HepG2 (cell line): Measurements from ENCODE around the gene ANKRD40CL. TPM values are rescaled to one million over a fixed set of nuclear protein-coding genes. Genes with fewer than 3 reads are reported as not detected.

Experiments
- ATAC-seq: fragments of 200-7000 bp; cut with Tn5 transposase; 3 replicates; pipeline ENCODE4 v1.9.1; 2020; ENCODE audit warnings: mild to moderate bottlenecking, moderate library complexity
- BruUV-seq: library from RNA; stranded (reverse); fragments of 400-500 nt; replicated peaks from 2 replicates; lab custom pipeline; 2021; lab: Mats Ljungman, UMichigan
- CTCF ChIA-PET: fragments of 300-600 bp; formaldehyde crosslinking; extraction: SDS; loops from one replicate; lab custom pipeline; 2021; ENCODE audit warnings: low total read pairs, inconsistent platforms, low intra/inter-chr PET ratio; lab: Yijun Ruan, JAX
- POLR2A ChIA-PET: fragments of 350-600 bp; sonication (Branson Sonifier 250); formaldehyde crosslinking; loops from one replicate; lab custom pipeline; 2020; ENCODE audit warnings: antibody characterized with exemption, inconsistent platforms; lab: Yijun Ruan, JAX
- DNase-seq: peaks from one replicate; pipeline ENCODE4 v3.0.0-alpha.2; 2015; ENCODE audit warnings: low spot score
- FAIRE-seq: peaks from 3 replicates; lab custom pipeline; 2011; peaks lifted over from hg19 to GRCh38; lab: Jason Lieb, UNC
- H2AFZ ChIP-seq: one replicate; pipeline ENCODE4 v1.6.1; 2011; ENCODE audit warnings: low read length, inconsistent platforms
- H3K27ac ChIP-seq: fragments of 300-600 bp; 3 replicates; pipeline ENCODE4 v1.8.0; 2011; ENCODE audit warnings: mixed run types, mild to moderate bottlenecking, mixed read lengths, low read length, inconsistent platforms; ENCODE audit not compliant: insufficient read depth; ENCODE audit errors: extremely low read length
- H3K27me3 ChIP-seq, 2 experiments: fragments of 200-600 bp in 1 of 2; 2 replicates in 1 of 2; 3 replicates in 1 of 2; pipeline versions ENCODE4 v1.6.0 to v1.8.0; 2011; ENCODE audit warnings: low read length in 2 of 2, mild to moderate bottlenecking in 2 of 2, moderate library complexity in 2 of 2, inconsistent platforms in 1 of 2; ENCODE audit not compliant: insufficient read depth in 2 of 2, control insufficient read depth in 1 of 2
- H3K36me3 ChIP-seq, 2 experiments: fragments of 200-600 bp in 1 of 2; replicated peaks in 1 of 2; 2 replicates in 1 of 2; 3 replicates in 1 of 2; pipeline versions ENCODE4 v1.5.1 to v1.8.0; 2011; ENCODE audit warnings: low read length in 2 of 2, inconsistent platforms in 1 of 2; ENCODE audit not compliant: insufficient read depth in 2 of 2, control insufficient read depth in 1 of 2
- H3K4me1 ChIP-seq: 2 replicates; pipeline ENCODE4 v1.5.1; 2012; ENCODE audit warnings: low read length, inconsistent platforms; ENCODE audit not compliant: insufficient read depth
- H3K4me2 ChIP-seq: 2 replicates; pipeline ENCODE4 v1.6.0; 2011; ENCODE audit warnings: low read depth, low read length, inconsistent platforms
- H3K4me3 ChIP-seq, 3 experiments: fragments of 200-600 bp in 1 of 3; sonication (generic), shearing (Covaris generic) in 1 of 3; replicated peaks in 1 of 3; 2 replicates each; pipeline ENCODE4 v1.5.1; 2011 to 2016; ENCODE audit warnings: low read length in 3 of 3, inconsistent platforms in 2 of 3, low read depth in 2 of 3, mild to moderate bottlenecking in 2 of 3, control low read depth in 1 of 3, mixed read lengths in 1 of 3; ENCODE audit not compliant: insufficient read depth in 1 of 3
- H3K79me2 ChIP-seq: one replicate; pipeline ENCODE4 v1.6.1; 2011; ENCODE audit warnings: low read length, inconsistent platforms; ENCODE audit not compliant: insufficient read depth
- H3K9ac ChIP-seq: 2 replicates; pipeline ENCODE4 v1.6.0; 2011; ENCODE audit warnings: mild to moderate bottlenecking, low read depth, low read length, inconsistent platforms; ENCODE audit not compliant: insufficient read depth
- H3K9me3 ChIP-seq: 2 replicates; pipeline ENCODE4 v1.5.1; 2012; ENCODE audit warnings: mild to moderate bottlenecking, low read length
- H4K20me1 ChIP-seq: 2 replicates; pipeline ENCODE4 v1.6.0; 2011; ENCODE audit warnings: inconsistent platforms, mild to moderate bottlenecking, low read length, moderate library complexity; ENCODE audit not compliant: insufficient read depth
- NFE2L2 ChIP-seq: fragments of 150-350 bp; IDR thresholded peaks from 2 replicates; pipeline ENCODE4 v1.6.1; 2014; ENCODE audit warnings: low read length
- ZNF124 ChIP-seq: sonication (generic); formaldehyde crosslinking; IDR thresholded peaks from 2 replicates; pipeline ENCODE4 v1.4.0; 2020; ENCODE audit warnings: missing genetic modification reagents
- ZNF609 ChIP-seq: sonication (generic); formaldehyde crosslinking; IDR thresholded peaks from 2 replicates; pipeline ENCODE4 v1.4.0; 2020; ENCODE audit warnings: mild to moderate bottlenecking, missing genetic modification reagents, borderline replicate concordance
- ZNF687 ChIP-seq: sonication (generic); formaldehyde crosslinking; IDR thresholded peaks from 2 replicates; pipeline ENCODE4 v1.5.1; 2020; ENCODE audit warnings: mild to moderate bottlenecking, missing genetic modification reagents, moderate library complexity
- WGBS: methylation state at CpG from one replicate; pipeline ENCODE4 v1.1.6; 2017; ENCODE audit warnings: low lambda C conversion rate; 5-methylcytosine and 5-hydroxymethylcytosine counted together
- in situ Hi-C: cut with HindIII; loops from 2 replicates; pipeline ENCODE4 v1.10.0; 2017; ENCODE audit warnings: low pct_unique_long_range_greater_than_20kb; ENCODE audit not compliant: extremely low pct_ligation_motif_present
- intact Hi-C: fragments of 100-400 bp; cut with micrococcal nuclease; formaldehyde crosslinking; loops from one replicate; pipeline ENCODE4 v1.10.0; 2022; ENCODE audit not compliant: unreplicated experiment
- polyA plus RNA-seq, 8 experiments: library from polyadenylated mRNA; depleted of rRNA in 3 of 8; stranded (reverse) in 7 of 8; unstranded in 1 of 8; fragments of >200 nt; fragmentation: Illumina TruSeq in 4 of 8; extraction: Trizol in 4 of 8; gene quantifications; 2 replicates each; pipeline versions ENCODE4 v1.2.1 to v1.2.3, GENCODE V29; 2011 to 2016; ENCODE audit warnings: low read depth in 4 of 8, missing spikeins in 1 of 8, mixed read lengths in 1 of 8; ENCODE audit not compliant: insufficient read depth in 1 of 8
- total RNA-seq, 5 experiments: library from RNA; depleted of rRNA; stranded (reverse); fragments of >200 nt; fragmentation: Illumina TruSeq; extraction: Trizol; gene quantifications; 2 replicates each; pipeline ENCODE4 v1.2.3, GENCODE V29; 2016; ENCODE audit warnings: low read depth in 1 of 5

ANKRD40CL gene
- total and polyA plus RNA-seq, 2 of the 13 experiments (the other 11 are each of a cell fraction or from before 2014, with no cell fraction given), result 0.03 to 0.11 TPM

- no peak overlapping the region for H3K9ac ChIP-seq
- H3K4me2 ChIP-seq, result no peak overlapping the region
- ChIA-PET POLR2A (interaction anchor here (0.9 kb wide), 1 partner anchor 76 kb away, joined by 3 read pairs; the partner anchor contains the start of gene TOB1), CTCF (no interaction called here)
- no TSS peak for BruUV-seq
- H3K27me3 ChIP-seq, result peaks cover 2 to 16% of the 10 kb centered on the region in 2 experiments; a peak in 3 of 5 replicates
- intact Hi-C loops (no loop called here), in situ Hi-C loops (no loop called here)
- peaks cover 19% of the 10 kb centered on the region for H3K4me1 ChIP-seq
- no peaks in the 10 kb centered on the region for H3K79me2 ChIP-seq
- H3K36me3 ChIP-seq, result no peaks in the 10 kb centered on the region
- FAIRE-seq, result no peak
- no peak for ATAC-seq
- H2AFZ ChIP-seq, result no peak overlapping the region
- no peaks in the 10 kb centered on the region for H3K9me3 ChIP-seq
- H3K27ac ChIP-seq, result no peak overlapping the region
- no peaks in the 10 kb centered on the region for H4K20me1 ChIP-seq
- no peak for DNase-seq
- TF ChIP-seq NFE2L2 (peak; percentile 46), ZNF124 (CRISPR knock-in tag) (no peak)
- WGBS, result 39% methylated on average over 6 of the region's 6 CpGs
- no peak overlapping the region for H3K4me3 ChIP-seq
Measured at GRCh38 chr17:50790618-50791017, 23.3 kb upstream of the ANKRD40CL start.

- no peak for FAIRE-seq
- H3K27ac ChIP-seq, result no peak overlapping the region
- H3K9ac ChIP-seq, result no peak overlapping the region
- no peak for DNase-seq
- no peak for ATAC-seq
- no peak overlapping the region for H3K4me2 ChIP-seq
- no peak overlapping the region for H2AFZ ChIP-seq
- intact Hi-C loops, result no loop called here
- H3K27me3 ChIP-seq, result peaks cover 2 to 8% of the 10 kb centered on the region in 2 experiments; a peak in 2 of 5 replicates
- H3K79me2 ChIP-seq, result no peaks in the 10 kb centered on the region
- ChIA-PET CTCF (no interaction called here), POLR2A (no interaction called here)
- no peaks in the 10 kb centered on the region for H3K9me3 ChIP-seq
- H3K36me3 ChIP-seq, result no peaks in the 10 kb centered on the region
- TF ChIP-seq ZNF687 (CRISPR knock-in tag) (peak; percentile 63), ZNF609 (CRISPR knock-in tag) (no peak)
- peaks cover 23% of the 10 kb centered on the region for H3K4me1 ChIP-seq
- H3K4me3 ChIP-seq, result no peak overlapping the region
- WGBS, result 65% methylated on average over 7 of the region's 7 CpGs
- H4K20me1 ChIP-seq, result no peaks in the 10 kb centered on the region
- BruUV-seq, result no TSS peak
- in situ Hi-C loops, result loop anchor here (5.0 kb wide), 1 partner anchor 55 kb away; no protein-coding TSS in a partner anchor
Measured at GRCh38 chr17:50787106-50787505, 19.8 kb upstream of the ANKRD40CL start.
